Neural cell (in vitro differentiated cells): ENCODE results near the gene CACNB2. TPM values are rescaled to one million over a fixed set of nuclear protein-coding genes. Genes with fewer than 3 reads are reported as not detected.

ENCODE experiments used
- H2AFZ ChIP-seq: fragments of 200-600, 300-800 bp; sonication (generic), shearing (Covaris generic); 2 replicates; pipeline ENCODE4 v1.6.0; 2014; ENCODE audit warnings: low read depth, mild to moderate bottlenecking, antibody characterized with exemption, low read length, moderate library complexity
- H3F3A ChIP-seq: fragments of 200-600 bp; shearing (Covaris generic); 2 replicates; pipeline ENCODE4 v1.6.1; 2016; ENCODE audit warnings: mild to moderate bottlenecking, moderate library complexity, mixed read lengths, antibody characterized with exemption, low read length; ENCODE audit not compliant: insufficient read depth, poor library complexity, severe bottlenecking
- H3K27ac ChIP-seq: fragments of 200-600, 300-800 bp; sonication (generic), shearing (Covaris generic); 2 replicates; pipeline ENCODE4 v1.5.1; 2014; ENCODE audit warnings: mild to moderate bottlenecking, low read length, moderate library complexity
- H3K27me3 ChIP-seq: fragments of 300-800, 200-600 bp; sonication (generic), shearing (Covaris generic); 2 replicates; pipeline ENCODE4 v1.6.0; 2014; ENCODE audit warnings: mild to moderate bottlenecking, low read depth, low read length, moderate library complexity; ENCODE audit not compliant: insufficient read depth
- H3K36me3 ChIP-seq: fragments of 300-800, 200-600 bp; sonication (generic), shearing (Covaris generic); 2 replicates; pipeline ENCODE4 v1.5.1; 2014; ENCODE audit warnings: mild to moderate bottlenecking, antibody characterized with exemption, low read length, moderate library complexity; ENCODE audit not compliant: insufficient read depth
- H3K4me2 ChIP-seq: fragments of 300-800, 200-600 bp; sonication (generic), shearing (Covaris generic); 2 replicates; pipeline ENCODE4 v1.6.0; 2014; ENCODE audit warnings: mild to moderate bottlenecking, low read length
- H3K4me3 ChIP-seq: fragments of 300-800, 200-600 bp; sonication (generic), shearing (Covaris generic); 2 replicates; pipeline ENCODE4 v1.5.1; 2014; ENCODE audit warnings: mild to moderate bottlenecking, low read length, moderate library complexity
- H3K79me2 ChIP-seq: fragments of 200-600 bp; shearing (Covaris generic); replicated peaks from 2 replicates; pipeline ENCODE4 v1.6.0; 2014; ENCODE audit warnings: mild to moderate bottlenecking, low read length, moderate library complexity; ENCODE audit not compliant: insufficient read depth
- H3K9ac ChIP-seq: fragments of 300-800, 200-600 bp; sonication (generic), shearing (Covaris generic); 2 replicates; pipeline ENCODE4 v1.6.1; 2016; ENCODE audit warnings: mild to moderate bottlenecking, low read length, mixed read lengths
- H3K9me2 ChIP-seq: fragments of 200-600 bp; shearing (Covaris generic); 2 replicates; pipeline ENCODE4 v1.6.1; 2016; ENCODE audit warnings: mild to moderate bottlenecking, low read length, mixed read lengths; ENCODE audit not compliant: insufficient read depth
- H3K9me3 ChIP-seq: fragments of 200-600, 300-800 bp; sonication (generic), shearing (Covaris generic); 2 replicates; pipeline ENCODE4 v1.6.1; 2016; ENCODE audit warnings: mild to moderate bottlenecking, mixed run types, low read length, moderate library complexity, mixed read lengths
- H4K20me1 ChIP-seq: fragments of 200-600 bp; shearing (Covaris generic); 2 replicates; pipeline ENCODE4 v1.6.1; 2016; ENCODE audit warnings: mild to moderate bottlenecking, mixed run types; ENCODE audit not compliant: insufficient read depth
- CTCF ChIP-seq: fragments of 450-650 bp; IDR thresholded peaks from 2 replicates; pipeline ENCODE4 v1.5.1; 2014; ENCODE audit warnings: antibody characterized with exemption, mild to moderate bottlenecking, moderate library complexity; ENCODE audit not compliant: poor library complexity, severe bottlenecking
- EP300 ChIP-seq: fragments of 450-650 bp; conservative IDR thresholded peaks from 2 replicates; pipeline ENCODE4 v1.6.1; 2014; ENCODE audit warnings: antibody characterized with exemption, mild to moderate bottlenecking, moderate library complexity; ENCODE audit not compliant: poor library complexity, severe bottlenecking
- EZH2 ChIP-seq: fragments of 200-600, 300-800 bp; shearing (Covaris generic), sonication (generic); IDR thresholded peaks from 2 replicates; pipeline ENCODE4 v1.6.1; 2014; ENCODE audit warnings: antibody characterized with exemption, low read length, borderline replicate concordance, mild to moderate bottlenecking; ENCODE audit not compliant: insufficient read depth, poor library complexity, severe bottlenecking
- MXI1 ChIP-seq: fragments of 450-650 bp; conservative IDR thresholded peaks from 2 replicates; pipeline ENCODE4 v1.6.1; 2014; ENCODE audit warnings: antibody characterized with exemption, mild to moderate bottlenecking; ENCODE audit not compliant: poor library complexity, severe bottlenecking
- POLR2AphosphoS5 ChIP-seq: IDR thresholded peaks from 2 replicates; pipeline ENCODE4 v1.6.1; 2012
- RAD21 ChIP-seq: fragments of 450-650 bp; conservative IDR thresholded peaks from 2 replicates; pipeline ENCODE4 v1.6.1; 2014; ENCODE audit warnings: antibody characterized with exemption, mild to moderate bottlenecking, moderate library complexity
- REST ChIP-seq: IDR thresholded peaks from 2 replicates; pipeline ENCODE4 v1.6.1; 2012; ENCODE audit warnings: borderline replicate concordance
- SMC3 ChIP-seq: fragments of 450-650 bp; conservative IDR thresholded peaks from 2 replicates; pipeline ENCODE4 v1.6.1; 2014; ENCODE audit warnings: antibody characterized with exemption, mild to moderate bottlenecking, moderate library complexity; ENCODE audit not compliant: poor library complexity
- TAF1 ChIP-seq: IDR thresholded peaks from 2 replicates; pipeline ENCODE4 v1.6.1; 2012; ENCODE audit warnings: low read depth
- polyA plus RNA-seq: library from polyadenylated mRNA; depleted of rRNA; stranded (reverse); fragments of >200 nt; gene quantifications from 2 replicates; pipeline ENCODE4 v1.2.3, GENCODE V29; 2014

Gene CACNB2
- polyA plus RNA-seq, 1 donor from 2014 or later: 14.3 TPM

- H3K36me3 ChIP-seq: no peaks in the 10 kb centered on the region
- no peaks in the 10 kb centered on the region for H3K9me3 ChIP-seq
- H2AFZ ChIP-seq: no peak overlapping the region
- no peaks in the 10 kb centered on the region for H3K27me3 ChIP-seq
- H3K79me2 ChIP-seq: no peaks in the 10 kb centered on the region
- H3K27ac ChIP-seq: no peak overlapping the region
- no peak overlapping the region for H3K4me2 ChIP-seq
- H3F3A ChIP-seq: no peaks in the 10 kb centered on the region
- no peaks in the 10 kb centered on the region for H4K20me1 ChIP-seq
- no peak overlapping the region for H3K4me3 ChIP-seq
- H3K9me2 ChIP-seq: no peaks in the 10 kb centered on the region
- no peak for TF ChIP-seq SMC3
- TF ChIP-seq EP300: no peak
- no peak for TF ChIP-seq RAD21
- TF ChIP-seq CTCF: no peak
- TF ChIP-seq REST: no peak
- no peak for TF ChIP-seq POLR2AphosphoS5
- TF ChIP-seq EZH2: no peak
- no peak for TF ChIP-seq TAF1
- no peak for TF ChIP-seq MXI1
- no peak overlapping the region for H3K9ac ChIP-seq
Observed at GRCh38 chr10:18100669-18101068, 39.6 kb upstream of the CACNB2 start.

GRCh38 chr10:18102404-18102803 lies 37.8 kb upstream of the CACNB2 start:
- no peak overlapping the region for H3K9ac ChIP-seq
- H3K27ac ChIP-seq: no peak overlapping the region
- no peaks in the 10 kb centered on the region for H3K79me2 ChIP-seq
- no peaks in the 10 kb centered on the region for H3K9me3 ChIP-seq
- H3K36me3 ChIP-seq: no peaks in the 10 kb centered on the region
- H3K4me3 ChIP-seq: no peak overlapping the region
- H3K9me2 ChIP-seq: no peaks in the 10 kb centered on the region
- H3F3A ChIP-seq: no peaks in the 10 kb centered on the region
- H4K20me1 ChIP-seq: no peaks in the 10 kb centered on the region
- H3K27me3 ChIP-seq: no peaks in the 10 kb centered on the region
- H2AFZ ChIP-seq: no peak overlapping the region
- TF ChIP-seq EP300 (no peak), MXI1 (no peak), TAF1 (no peak), RAD21 (no peak), CTCF (no peak), POLR2AphosphoS5 (no peak), SMC3 (no peak)
- H3K4me2 ChIP-seq: no peak overlapping the region
